DOHH2 (cell line): ENCODE measurements around the gene NFIX.

ENCODE experiments used
- H3F3A ChIP-seq: fragments of 200-600 bp; sonication (generic), shearing (Covaris generic); 2 replicates; pipeline ENCODE4 v1.6.0; 2016; ENCODE audit warnings: antibody characterized with exemption, mild to moderate bottlenecking; ENCODE audit not compliant: control insufficient read depth, insufficient read depth
- H3K27ac ChIP-seq: fragments of 200-600 bp; sonication (generic); 2 replicates; pipeline ENCODE4 v1.5.1; 2014; ENCODE audit warnings: low read depth, mild to moderate bottlenecking, low read length, moderate library complexity
- H3K27me3 ChIP-seq: fragments of 200-600 bp; sonication (generic); 2 replicates; pipeline ENCODE4 v1.6.1; 2014; ENCODE audit warnings: mild to moderate bottlenecking, low read length, mixed read lengths; ENCODE audit not compliant: control insufficient read depth
- H3K36me3 ChIP-seq: fragments of 200-600 bp; sonication (generic); 2 replicates; pipeline ENCODE4 v1.6.1; 2014; ENCODE audit warnings: mild to moderate bottlenecking, low read length, moderate library complexity, mixed read lengths; ENCODE audit not compliant: control insufficient read depth
- H3K4me1 ChIP-seq: fragments of 200-600 bp; sonication (generic); 2 replicates; pipeline ENCODE4 v1.6.1; 2014; ENCODE audit warnings: mild to moderate bottlenecking, low read length, mixed read lengths; ENCODE audit not compliant: control insufficient read depth
- H3K4me2 ChIP-seq: fragments of 200-600 bp; sonication (generic); 2 replicates; pipeline ENCODE4 v1.6.0; 2014; ENCODE audit warnings: mild to moderate bottlenecking, low read length, moderate library complexity
- H3K4me3 ChIP-seq: fragments of 200-600 bp; sonication (generic); 2 replicates; pipeline ENCODE4 v1.5.1; 2014; ENCODE audit warnings: mild to moderate bottlenecking, low read length, mixed read lengths
- H3K79me2 ChIP-seq: fragments of 200-600 bp; sonication (generic); 2 replicates; pipeline ENCODE4 v1.6.1; 2014; ENCODE audit warnings: mild to moderate bottlenecking, low read length, mixed read lengths; ENCODE audit not compliant: control insufficient read depth
- H3K9me2 ChIP-seq: fragments of 200-600 bp; sonication (generic); replicated peaks from 2 replicates; pipeline ENCODE4 v1.6.1; 2014; ENCODE audit warnings: mild to moderate bottlenecking, low read length, mixed read lengths; ENCODE audit not compliant: control insufficient read depth
- H3K9me3 ChIP-seq: fragments of 200-600 bp; sonication (generic); 2 replicates; pipeline ENCODE4 v1.6.1; 2014; ENCODE audit warnings: antibody characterized with exemption, low read length, mixed read lengths; ENCODE audit not compliant: control insufficient read depth, insufficient read depth
- H4K20me1 ChIP-seq: fragments of 200-600 bp; sonication (generic); 2 replicates; pipeline ENCODE4 v1.6.0; 2014; ENCODE audit warnings: low read depth, mild to moderate bottlenecking, antibody characterized with exemption, low read length, moderate library complexity; ENCODE audit not compliant: control insufficient read depth, insufficient read depth
- CTCF ChIP-seq: fragments of 200-600 bp; sonication (generic); IDR thresholded peaks from one replicate; pipeline ENCODE4 v1.5.1; 2014; ENCODE audit warnings: antibody characterized with exemption, mild to moderate bottlenecking, low read depth, low read length; ENCODE audit not compliant: poor library complexity, severe bottlenecking
- EZH2phosphoT487 ChIP-seq: fragments of 200-600 bp; sonication (generic); IDR thresholded peaks from 2 replicates; pipeline ENCODE4 v1.6.1; 2017; ENCODE audit warnings: borderline replicate concordance, mild to moderate bottlenecking, antibody characterized with exemption, low read length, moderate library complexity, mixed read lengths

NFIX gene

GRCh38 chr19:13083008-13083404, 87.7 kb downstream of the NFIX start:
- Histone ChIP-seq H3K4me3 (no peak overlapping the region), H3F3A (no peaks in the 10 kb centered on the region), H3K27ac (no peak overlapping the region), H3K9me3 (no peaks in the 10 kb centered on the region), H3K9me2 (no peaks in the 10 kb centered on the region), H3K36me3 (no peaks in the 10 kb centered on the region), H3K4me1 (no peaks in the 10 kb centered on the region), H3K27me3 (peaks cover 12% of the 10 kb centered on the region; the same call in 1 of the 2 replicates), H3K79me2 (no peaks in the 10 kb centered on the region), H4K20me1 (no peaks in the 10 kb centered on the region), H3K4me2 (no peak overlapping the region)
- TF ChIP-seq EZH2phosphoT487 (no peak), CTCF (no peak)

GRCh38 chr19:13083627-13084026, 88.4 kb downstream of the NFIX start:
- H4K20me1 ChIP-seq, result no peaks in the 10 kb centered on the region
- H3K79me2 ChIP-seq, result no peaks in the 10 kb centered on the region
- no peaks in the 10 kb centered on the region for H3K4me1 ChIP-seq
- no peak overlapping the region for H3K4me2 ChIP-seq
- no peaks in the 10 kb centered on the region for H3K9me2 ChIP-seq
- H3K27ac ChIP-seq, result no peak overlapping the region
- TF ChIP-seq EZH2phosphoT487 (no peak), CTCF (no peak)
- H3F3A ChIP-seq, result no peaks in the 10 kb centered on the region
- H3K36me3 ChIP-seq, result no peaks in the 10 kb centered on the region
- no peaks in the 10 kb centered on the region for H3K9me3 ChIP-seq
- peaks cover 11% of the 10 kb centered on the region; the same call in 1 of the 2 replicates for H3K27me3 ChIP-seq
- no peak overlapping the region for H3K4me3 ChIP-seq

GRCh38 chr19:13085666-13086065, 90.4 kb downstream of the NFIX start:
- TF ChIP-seq EZH2phosphoT487 (no peak), CTCF (no peak)
- no peaks in the 10 kb centered on the region for H3K9me2 ChIP-seq
- no peak overlapping the region for H3K27ac ChIP-seq
- H3K9me3 ChIP-seq, result no peaks in the 10 kb centered on the region
- no peak overlapping the region for H3K4me2 ChIP-seq
- H3K79me2 ChIP-seq, result no peaks in the 10 kb centered on the region
- no peaks in the 10 kb centered on the region for H3F3A ChIP-seq
- H3K27me3 ChIP-seq, result peaks cover 11% of the 10 kb centered on the region; the same call in 1 of the 2 replicates
- no peaks in the 10 kb centered on the region for H4K20me1 ChIP-seq
- H3K36me3 ChIP-seq, result no peaks in the 10 kb centered on the region
- no peak overlapping the region for H3K4me3 ChIP-seq
- H3K4me1 ChIP-seq, result no peaks in the 10 kb centered on the region
